NCI-H1417 (cell line): ENCODE data around the gene NAAA.
"Not testable (repeated sequence)": the region's sequence is repeated elsewhere in the genome, so short reads cannot be mapped to it uniquely, and the experiment has no call there.

Experiments
- DNase-seq, 3 experiments: peaks; one replicate each; lab custom pipeline; 2025; lab: John Stamatoyannopoulos, UW

The NAAA gene

GRCh38 chr4:75940692-75941253 lies at the start of gene NAAA:
NAAA (minus strand) TSS chr4:75941013; CDS start chr4:75940949, 64 bp downstream.
- DNase-seq, result peak; percentile 73 to 77 (median 74)

- DNase-seq, result no peak
Measured at GRCh38 chr4:75989846-75990528, 49.2 kb upstream of the NAAA start.

GRCh38 chr4:75985116-75985515 lies 44.3 kb upstream of the NAAA start:
- DNase-seq, result no peak

GRCh38 chr4:75980576-75980975 lies 39.8 kb upstream of the NAAA start:
- no peak for DNase-seq

- no peak for DNase-seq
Measured at GRCh38 chr4:75976177-75976576, 35.4 kb upstream of the NAAA start.

GRCh38 chr4:75973766-75974165 lies 33.0 kb upstream of the NAAA start:
- no peak for DNase-seq

GRCh38 chr4:75968084-75968483 lies 27.3 kb upstream of the NAAA start:
- DNase-seq, result no peak

- DNase-seq, result no peak
Measured at GRCh38 chr4:75963558-75963957, 22.7 kb upstream of the NAAA start.

GRCh38 chr4:75962072-75962471 lies 21.3 kb upstream of the NAAA start:
- DNase-seq, result not testable (repeated sequence)

GRCh38 chr4:75958546-75958945 lies 17.7 kb upstream of the NAAA start:
- not testable (repeated sequence) for DNase-seq

GRCh38 chr4:75954811-75955210 lies 14.0 kb upstream of the NAAA start:
- not testable (repeated sequence) for DNase-seq

GRCh38 chr4:75953509-75953908 lies 12.7 kb upstream of the NAAA start:
- DNase-seq, result no peak

GRCh38 chr4:75950213-75950815 lies 9.5 kb upstream of the NAAA start:
- DNase-seq, result no peak

- no peak for DNase-seq
Measured at GRCh38 chr4:75948822-75949444, 8.1 kb upstream of the NAAA start.

- DNase-seq, result peak; percentile 50 to 59 (median 57)
Measured at GRCh38 chr4:75939890-75940691, 722 bp downstream of the NAAA start.

- no peak for DNase-seq
Measured at GRCh38 chr4:75935628-75936027, 5.2 kb downstream of the NAAA start.

- DNase-seq, result no peak
Measured at GRCh38 chr4:75930152-75930551, 10.7 kb downstream of the NAAA start.

GRCh38 chr4:75924916-75925315 lies 15.9 kb downstream of the NAAA start:
- DNase-seq, result not testable (repeated sequence)

GRCh38 chr4:75924309-75924827 lies 16.4 kb downstream of the NAAA start:
- peak; percentile 24 to 65 (median 34) for DNase-seq

GRCh38 chr4:75922588-75922987 lies 18.2 kb downstream of the NAAA start:
- peak in 1 of 3 experiments; percentile 7 for DNase-seq

GRCh38 chr4:75921910-75922309 lies 18.9 kb downstream of the NAAA start:
- DNase-seq, result no peak

GRCh38 chr4:75920327-75920726 lies 20.5 kb downstream of the NAAA start:
- DNase-seq, result no peak
